Uterus (tissue), 2 donors: Measurements from ENCODE around the gene DIAPH2.

Source experiments
- POLR2A ChIP-seq, 2 donors: fragments of 450-650 bp; IDR thresholded peaks; one replicate each; pipeline ENCODE4 v1.6.1; 2016; ENCODE audit warnings: antibody characterized with exemption in 2 of 2, mild to moderate bottlenecking in 1 of 2, moderate library complexity in 1 of 2
- TF ChIP-seq, protein P1 (sequence below), 4 experiments: fragments of 200-600 bp in 2 of 4; fragments of 450-650 bp in 2 of 4; sonication (generic) in 2 of 4; IDR thresholded peaks; one replicate each; pipeline ENCODE4 v1.5.1; 2016 to 2019; ENCODE audit warnings: antibody characterized with exemption in 4 of 4, mild to moderate bottlenecking in 2 of 4, moderate library complexity in 1 of 4

DNA sequence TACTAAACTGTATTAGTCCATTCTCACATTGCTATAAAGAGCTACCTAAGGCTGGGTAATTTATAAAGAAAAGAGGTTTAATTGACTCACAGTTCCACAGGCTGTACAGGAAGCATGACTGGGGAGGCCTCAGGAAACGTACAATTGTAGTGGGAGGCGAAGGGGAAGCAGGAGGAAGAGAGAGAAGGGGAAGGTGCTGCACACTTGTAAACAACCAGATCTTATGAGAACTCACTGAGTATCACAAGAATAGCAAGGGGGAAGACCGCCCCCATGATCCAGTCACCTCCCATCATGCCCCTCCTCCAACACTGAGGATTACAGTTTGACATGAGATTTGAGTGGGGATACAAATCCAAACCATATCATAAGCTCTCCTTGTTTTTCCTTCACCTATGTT, 239.9 kb downstream of the DIAPH2 start:
- TF ChIP-seq, protein P1, sequence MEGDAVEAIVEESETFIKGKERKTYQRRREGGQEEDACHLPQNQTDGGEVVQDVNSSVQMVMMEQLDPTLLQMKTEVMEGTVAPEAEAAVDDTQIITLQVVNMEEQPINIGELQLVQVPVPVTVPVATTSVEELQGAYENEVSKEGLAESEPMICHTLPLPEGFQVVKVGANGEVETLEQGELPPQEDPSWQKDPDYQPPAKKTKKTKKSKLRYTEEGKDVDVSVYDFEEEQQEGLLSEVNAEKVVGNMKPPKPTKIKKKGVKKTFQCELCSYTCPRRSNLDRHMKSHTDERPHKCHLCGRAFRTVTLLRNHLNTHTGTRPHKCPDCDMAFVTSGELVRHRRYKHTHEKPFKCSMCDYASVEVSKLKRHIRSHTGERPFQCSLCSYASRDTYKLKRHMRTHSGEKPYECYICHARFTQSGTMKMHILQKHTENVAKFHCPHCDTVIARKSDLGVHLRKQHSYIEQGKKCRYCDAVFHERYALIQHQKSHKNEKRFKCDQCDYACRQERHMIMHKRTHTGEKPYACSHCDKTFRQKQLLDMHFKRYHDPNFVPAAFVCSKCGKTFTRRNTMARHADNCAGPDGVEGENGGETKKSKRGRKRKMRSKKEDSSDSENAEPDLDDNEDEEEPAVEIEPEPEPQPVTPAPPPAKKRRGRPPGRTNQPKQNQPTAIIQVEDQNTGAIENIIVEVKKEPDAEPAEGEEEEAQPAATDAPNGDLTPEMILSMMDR (IDR thresholded peaks at IDR 0.05), result no peak
- TF ChIP-seq POLR2A (IDR thresholded peaks at IDR 0.05), result no peak
